SK-N-SH (cell line): ENCODE measurements around the gene ZNF287. TPM values are rescaled to one million over a fixed set of nuclear protein-coding genes. Genes with fewer than 3 reads are reported as not detected.
A peak's percentile ranks its signal among the peaks of the same experiment; 100 is the strongest.

Experiments used
- CTCF ChIA-PET: fragments of 300-600, 350-600 bp; formaldehyde crosslinking; extraction: SDS; loops from one replicate; lab custom pipeline; 2021; lab: Yijun Ruan, JAX
- POLR2A ChIA-PET: fragments of 350-600 bp; sonication (Branson Sonifier 250); formaldehyde crosslinking; extraction: SDS; loops from one replicate; lab custom pipeline; 2020; ENCODE audit warnings: antibody characterized with exemption, inconsistent platforms; lab: Yijun Ruan, JAX
- DNase-seq: peaks from one replicate; pipeline ENCODE4 v3.0.0; 2012
- H2AFZ ChIP-seq: fragments of 200-600 bp; sonication (generic); 2 replicates; pipeline ENCODE4 v1.8.1; 2016; ENCODE audit warnings: antibody characterized with exemption, mild to moderate bottlenecking, low read depth
- H3F3A ChIP-seq: fragments of 200-600 bp; sonication (generic); replicated peaks from 2 replicates; pipeline ENCODE3; 2016; ENCODE audit warnings: antibody characterized with exemption, mild to moderate bottlenecking; ENCODE audit not compliant: insufficient read depth
- H3K27ac ChIP-seq, 2 experiments: fragments of 200-500 bp in 1 of 2; fragments of 200-600 bp in 1 of 2; sonication (Bioruptor generic) in 1 of 2; sonication (generic), shearing (Covaris generic) in 1 of 2; 2 replicates each; pipeline versions ENCODE4 v1.5.1 to v1.6.1; 2014 to 2016; ENCODE audit warnings: low read depth in 2 of 2, inconsistent platforms in 1 of 2, low read length in 1 of 2, mild to moderate bottlenecking in 1 of 2, mixed read lengths in 1 of 2
- H3K27me3 ChIP-seq: fragments of 200-600 bp; sonication (generic), shearing (Covaris generic); 2 replicates; pipeline ENCODE4 v1.6.1; 2016; ENCODE audit warnings: mixed run types; ENCODE audit not compliant: insufficient read depth
- H3K36me3 ChIP-seq, 2 experiments: fragments of 200-500 bp in 1 of 2; fragments of 200-600 bp in 1 of 2; sonication (Bioruptor generic) in 1 of 2; sonication (generic) in 1 of 2; replicated peaks in 1 of 2; 2 replicates each; pipeline versions ENCODE3 to v1.5.1; 2014 to 2016; ENCODE audit warnings: low read length in 1 of 2, mild to moderate bottlenecking in 1 of 2; ENCODE audit not compliant: insufficient read depth in 2 of 2, control insufficient read depth in 1 of 2
- H3K4me1 ChIP-seq, 2 experiments: fragments of 200-500 bp in 1 of 2; fragments of 200-600 bp in 1 of 2; sonication (Bioruptor generic) in 1 of 2; sonication (generic), shearing (Covaris generic) in 1 of 2; 2 replicates each; pipeline versions ENCODE4 v1.5.1 to v1.6.1; 2014 to 2016; ENCODE audit warnings: low read depth in 1 of 2, low read length in 1 of 2, mixed run types in 1 of 2; ENCODE audit not compliant: insufficient read depth in 2 of 2, control insufficient read depth in 1 of 2
- H3K4me2 ChIP-seq: fragments of 200-600 bp; sonication (generic), shearing (Covaris generic); 2 replicates; pipeline ENCODE4 v1.6.1; 2017; ENCODE audit warnings: mixed run types
- H3K4me3 ChIP-seq, 2 experiments: fragments of 200-500 bp in 1 of 2; fragments of 200-600 bp in 1 of 2; sonication (Bioruptor generic) in 1 of 2; sonication (generic), shearing (Covaris generic) in 1 of 2; 2 replicates each; pipeline versions ENCODE4 v1.5.1 to v1.8.1; 2014 to 2016; ENCODE audit warnings: low read depth in 2 of 2, inconsistent platforms in 1 of 2, low read length in 1 of 2, mild to moderate bottlenecking in 1 of 2, mixed read lengths in 1 of 2, moderate library complexity in 1 of 2
- H3K79me2 ChIP-seq: fragments of 200-600 bp; sonication (generic); 2 replicates; pipeline ENCODE4 v1.8.1; 2017; ENCODE audit warnings: mild to moderate bottlenecking; ENCODE audit not compliant: insufficient read depth
- H3K9ac ChIP-seq: fragments of 200-600 bp; sonication (generic); 2 replicates; pipeline ENCODE4 v1.6.1; 2017; ENCODE audit warnings: mixed run types
- H3K9me2 ChIP-seq: fragments of 200-600 bp; sonication (generic); 2 replicates; pipeline ENCODE4 v1.6.1; 2017; ENCODE audit warnings: mixed run types
- H3K9me3 ChIP-seq: fragments of 200-600 bp; sonication (generic); 2 replicates; pipeline ENCODE4 v1.6.1; 2017; ENCODE audit warnings: mixed run types, mild to moderate bottlenecking, moderate library complexity
- H4K20me1 ChIP-seq: fragments of 200-600 bp; sonication (generic); 2 replicates; pipeline ENCODE4 v1.6.1; 2017; ENCODE audit warnings: mild to moderate bottlenecking, mixed run types; ENCODE audit not compliant: insufficient read depth
- CHD2 ChIP-seq: fragments of 150-350 bp; IDR thresholded peaks from 2 replicates; pipeline ENCODE4 v1.6.1; 2018; ENCODE audit warnings: low read length; ENCODE audit not compliant: partially characterized antibody
- CTCF ChIP-seq: fragments of 200-600 bp; sonication (generic); IDR thresholded peaks from 2 replicates; pipeline ENCODE4 v1.6.1; 2017; ENCODE audit warnings: antibody characterized with exemption, mild to moderate bottlenecking, moderate library complexity
- EP300 ChIP-seq, 2 experiments: IDR thresholded peaks; 2 replicates each; pipeline versions ENCODE4 v1.4.0 to v1.6.1; 2012; ENCODE audit warnings: borderline replicate concordance in 1 of 2, low read depth in 1 of 2, low read length in 1 of 2
- FOSL2 ChIP-seq: IDR thresholded peaks from 2 replicates; pipeline ENCODE4 v1.4.0; 2012; ENCODE audit warnings: low read depth, mild to moderate bottlenecking, moderate library complexity, borderline replicate concordance
- MAX ChIP-seq: IDR thresholded peaks from 2 replicates; pipeline ENCODE4 v1.4.0; 2012; ENCODE audit warnings: low read depth
- MXI1 ChIP-seq: IDR thresholded peaks from 2 replicates; pipeline ENCODE4 v1.6.1; 2012; ENCODE audit warnings: mild to moderate bottlenecking, low read depth, low read length, improper control_type of control experiment
- NFIC ChIP-seq: IDR thresholded peaks from 2 replicates; pipeline ENCODE4 v1.4.0; 2012; ENCODE audit warnings: borderline replicate concordance
- NRF1 ChIP-seq: IDR thresholded peaks from 2 replicates; pipeline ENCODE4 v1.6.1; 2012; ENCODE audit warnings: low read depth, mild to moderate bottlenecking, low read length
- POLR2AphosphoS5 ChIP-seq: IDR thresholded peaks from 2 replicates; pipeline ENCODE4 v1.6.1; 2012; ENCODE audit warnings: low read depth, low read length
- RAD21 ChIP-seq: IDR thresholded peaks from 2 replicates; pipeline ENCODE4 v1.6.1; 2012; ENCODE audit warnings: mild to moderate bottlenecking, low read length
- RCOR1 ChIP-seq: fragments of 150-350 bp; IDR thresholded peaks from 2 replicates; pipeline ENCODE4 v1.6.1; 2017; ENCODE audit warnings: antibody characterized with exemption, low read length
- RFX5 ChIP-seq: IDR thresholded peaks from 2 replicates; pipeline ENCODE4 v1.6.1; 2012; ENCODE audit warnings: mild to moderate bottlenecking, improper control_type of control experiment, low read length
- SMC3 ChIP-seq: IDR thresholded peaks from 2 replicates; pipeline ENCODE4 v1.6.1; 2012; ENCODE audit warnings: low read depth, low read length, improper control_type of control experiment
- TAF1 ChIP-seq: IDR thresholded peaks from 2 replicates; pipeline ENCODE4 v1.6.1; 2012; ENCODE audit warnings: low read depth, mild to moderate bottlenecking, low read length, moderate library complexity, borderline replicate concordance
- YY1 ChIP-seq: IDR thresholded peaks from 2 replicates; pipeline ENCODE4 v1.4.0; 2012; ENCODE audit warnings: low read depth, mild to moderate bottlenecking
- WGBS: methylation state at CpG from one replicate; pipeline ENCODE4 v1.1.6; 2017; ENCODE audit warnings: low lambda C conversion rate; 5-methylcytosine and 5-hydroxymethylcytosine counted together
- polyA plus RNA-seq, 3 experiments: library from polyadenylated mRNA; depleted of rRNA; stranded (reverse); fragments of >200 nt; gene quantifications; 2 replicates each; pipeline ENCODE4 v1.2.3, GENCODE V29; 2012
- TF ChIP-seq, protein P1 (sequence below): IDR thresholded peaks from 2 replicates; pipeline ENCODE4; 2012

ZNF287 gene
- 6.1 and 6.6 TPM in 2 replicates for polyA plus RNA-seq (2012; rRNA removed)
- polyA plus RNA-seq (2012; cell fraction: cytosol; rRNA removed), result 5.4 TPM in 2 replicates
- polyA plus RNA-seq (2012; cell fraction: nucleus; rRNA removed), result 10.4 and 10.6 TPM in 2 replicates

- POLR2A ChIA-PET, result no interaction called here
- 4% methylated on average over 40 of the region's 77 CpGs for WGBS
Measured at GRCh38 chr17:16568541-16569357, at the start of gene ZNF287. TSS of gene ZNF287 (minus strand) at chr17:16569204. CDS start at chr17:16567731, 1,473 bp downstream.

DNA sequence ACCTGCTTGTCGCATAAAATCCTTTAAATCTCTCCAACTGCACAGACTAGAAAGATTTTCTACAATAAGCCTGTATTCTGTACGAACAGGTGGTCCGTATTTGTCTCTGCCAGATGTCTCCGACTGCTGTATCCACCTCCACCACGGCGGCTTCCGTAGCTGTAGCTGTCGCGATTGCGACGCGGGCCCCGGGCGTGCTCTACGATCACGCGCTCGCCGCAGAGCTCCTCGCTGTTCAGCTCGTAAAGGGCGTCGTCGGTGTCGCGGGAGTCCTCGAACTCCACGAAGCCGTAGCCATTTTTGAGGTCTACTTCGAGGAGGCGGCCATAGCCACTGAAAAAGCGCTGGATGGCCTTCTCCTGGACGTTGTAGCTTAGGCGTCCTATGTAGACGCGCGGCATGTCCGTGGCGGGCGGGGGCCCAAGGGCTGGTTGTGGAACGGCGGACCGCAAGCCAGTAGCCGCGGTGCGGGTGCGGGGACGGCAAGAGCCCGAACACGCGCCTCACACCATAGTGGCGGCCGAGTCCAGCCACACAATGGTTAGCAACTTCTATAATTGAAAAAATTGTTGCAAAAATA lies 48.6 kb upstream of the ZNF287 start:
- no peak for DNase-seq
- POLR2A ChIA-PET, result no interaction called here
- Histone ChIP-seq H3K9me2 (no peaks in the 10 kb centered on the region), H3K27ac (no peak overlapping the region), H4K20me1 (no peaks in the 10 kb centered on the region), H3F3A (no peaks in the 10 kb centered on the region), H2AFZ (no peak overlapping the region), H3K9me3 (peaks cover 26% of the 10 kb centered on the region), H3K9ac (no peak overlapping the region), H3K4me3 (no peak overlapping the region), H3K79me2 (no peaks in the 10 kb centered on the region), H3K4me2 (no peak overlapping the region), H3K4me1 (no peaks in the 10 kb centered on the region), H3K36me3 (peaks cover 4 to 14% of the 10 kb centered on the region in 2 experiments), H3K27me3 (no peaks in the 10 kb centered on the region)
- WGBS, result 93% methylated on average over 53 of the region's 53 CpGs
- CTCF ChIA-PET, result interaction anchor here (0.9 kb wide), 1 partner anchor 29 kb away, joined by 3 read pairs; no protein-coding TSS in a partner anchor
- TF ChIP-seq POLR2AphosphoS5 (no peak), CTCF (no peak), RFX5 (no peak), RAD21 (no peak), FOSL2 (no peak), MXI1 (no peak), SMC3 (no peak), EP300 (IDR thresholded peaks at IDR 0.05; ENCODE audit: borderline replicate concordance in 1 of 2, low read depth in 1 of 2, low read length in 1 of 2) (no peak), NFIC (no peak)
- TF ChIP-seq, protein P1, sequence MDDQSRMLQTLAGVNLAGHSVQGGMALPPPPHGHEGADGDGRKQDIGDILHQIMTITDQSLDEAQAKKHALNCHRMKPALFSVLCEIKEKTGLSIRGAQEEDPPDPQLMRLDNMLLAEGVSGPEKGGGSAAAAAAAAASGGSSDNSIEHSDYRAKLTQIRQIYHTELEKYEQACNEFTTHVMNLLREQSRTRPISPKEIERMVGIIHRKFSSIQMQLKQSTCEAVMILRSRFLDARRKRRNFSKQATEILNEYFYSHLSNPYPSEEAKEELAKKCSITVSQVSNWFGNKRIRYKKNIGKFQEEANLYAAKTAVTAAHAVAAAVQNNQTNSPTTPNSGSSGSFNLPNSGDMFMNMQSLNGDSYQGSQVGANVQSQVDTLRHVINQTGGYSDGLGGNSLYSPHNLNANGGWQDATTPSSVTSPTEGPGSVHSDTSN, result no peak

More at GRCh38 chr17:16568541-16569357, at the start of gene ZNF287:
- Histone ChIP-seq H3K9me2 (no peaks in the 10 kb centered on the region), H3F3A (no peaks in the 10 kb centered on the region), H2AFZ (peak within 1 kb of the TSS; percentile 94), H3K4me3 (peak within 1 kb of the TSS; percentile 81 to 87), H3K9me3 (no peaks in the 10 kb centered on the region), H3K27me3 (no peaks in the 10 kb centered on the region; the same call in 1 of the 2 replicates), H3K9ac (peak within 1 kb of the TSS; percentile 61), H3K79me2 (peaks cover 15% of the 10 kb centered on the region; the same call in 1 of the 2 replicates), H4K20me1 (no peaks in the 10 kb centered on the region), H3K36me3 (peaks cover 14 to 30% of the 10 kb centered on the region in 2 experiments), H3K4me2 (peak within 1 kb of the TSS; percentile 89), H3K4me1 (peaks cover 0 to 10% of the 10 kb centered on the region in 2 experiments; a peak in 2 of 4 replicates), H3K27ac (peak within 1 kb of the TSS in 1 of 2 experiments; percentile 72; a peak in 1 of 4 replicates)
- DNase-seq, result peak; percentile 98
- CTCF ChIA-PET, result interaction anchor here (1.0 to 3.4 kb wide), 5 partner anchors 15 to 33 kb away, joined by 3 to 21 read pairs (median 5); no protein-coding TSS in a partner anchor
- TF ChIP-seq POLR2AphosphoS5, result peak; percentile 63; the same call in 1 of the 2 replicates
- TF ChIP-seq CTCF, result no peak
- peak; percentile 68; the same call in 1 of the 2 replicates for TF ChIP-seq YY1
- 0 out of 2 replicates have a peak, but pooled peaks have one; percentile 70 for TF ChIP-seq MAX
- TF ChIP-seq TAF1, result peak; percentile 46; the same call in 1 of the 2 replicates
- peak; percentile 24; the same call in 1 of the 2 replicates for TF ChIP-seq MXI1
- no peak for TF ChIP-seq FOSL2
- TF ChIP-seq NRF1, result peak; percentile 88
- peak; percentile 68 for TF ChIP-seq RCOR1
- no peak for TF ChIP-seq CHD2
